Tibial artery (tissue), 4 donors: ENCODE measurements around the gene SP8.

ENCODE experiments used
- DNase-seq, 2 donors: peaks; one replicate each; pipeline ENCODE4 v3.0.0-alpha.2; 2019
- H3K27ac ChIP-seq, 2 donors: fragments of 200-600 bp; sonication (generic) in 1 of 2; 1 replicate in 1 of 2; 2 replicates in 1 of 2; pipeline ENCODE4 v1.5.1; 2018 to 2019; ENCODE audit warnings: mild to moderate bottlenecking in 1 of 2
- H3K27me3 ChIP-seq, 2 donors: fragments of 200-600 bp; sonication (generic) in 1 of 2; one replicate each; pipeline versions ENCODE4 v1.5.1 to v1.6.0; 2016 to 2019
- H3K36me3 ChIP-seq, 3 donors: fragments of 200-600 bp; sonication (generic) in 2 of 3; one replicate each; pipeline ENCODE4 v1.5.1; 2016 to 2019; ENCODE audit warnings: mild to moderate bottlenecking in 2 of 3
- H3K4me1 ChIP-seq, 4 donors: fragments of 200-600 bp; sonication (generic) in 2 of 4; 1 replicate in 3 of 4; 2 replicates in 1 of 4; pipeline ENCODE4 v1.5.1; 2016 to 2019
- H3K4me3 ChIP-seq, 2 donors: fragments of 200-600 bp; sonication (generic) in 1 of 2; 1 replicate in 1 of 2; 2 replicates in 1 of 2; pipeline ENCODE4 v1.5.1; 2018 to 2019; ENCODE audit warnings: mild to moderate bottlenecking in 2 of 2
- H3K9me3 ChIP-seq, 3 donors: fragments of 200-600 bp; sonication (generic) in 1 of 3; one replicate each; pipeline ENCODE4 v1.5.1; 2016 to 2019
- CTCF ChIP-seq, 2 experiments: fragments of 200-600 bp in 1 of 2; fragments of 450-650 bp in 1 of 2; IDR thresholded peaks; one replicate each; pipeline ENCODE4 v1.5.1; 2017 to 2019; ENCODE audit warnings: antibody characterized with exemption in 2 of 2, mild to moderate bottlenecking in 1 of 2, moderate library complexity in 1 of 2
- intact Hi-C: fragments of 100-400 bp; cut with DNase I; formaldehyde crosslinking; loops from one replicate; pipeline ENCODE4 v1.15.0; 2023; ENCODE audit warnings: low total_unique reads

The SP8 gene

GRCh38 chr7:20794676-20795075 is 8.0 kb upstream of the SP8 start:
- Histone ChIP-seq H3K36me3 (no peaks in the 10 kb centered on the region), H3K4me1 (peaks cover 0 to 21% (median 17%) of the 10 kb centered on the region in 4 donors), H3K4me3 (no peak overlapping the region), H3K9me3 (no peaks in the 10 kb centered on the region), H3K27ac (no peak overlapping the region), H3K27me3 (peaks cover 8 to 95% of the 10 kb centered on the region in 2 donors)
- DNase-seq: no peak
- intact Hi-C loops: no loop called here
- TF ChIP-seq CTCF (IDR thresholded peaks at IDR 0.05): no peak

- Histone ChIP-seq H3K27ac (no peak overlapping the region), H3K9me3 (no peaks in the 10 kb centered on the region), H3K36me3 (no peaks in the 10 kb centered on the region), H3K4me3 (no peak overlapping the region), H3K4me1 (peaks cover 0 to 21% (median 15%) of the 10 kb centered on the region in 4 donors), H3K27me3 (peaks cover 8 to 98% of the 10 kb centered on the region in 2 donors)
- DNase-seq: no peak
- intact Hi-C loops: no loop called here
- TF ChIP-seq CTCF (IDR thresholded peaks at IDR 0.05): no peak
Observed at GRCh38 chr7:20793694-20794394, 7.2 kb upstream of the SP8 start.

- intact Hi-C loops: no loop called here
- H3K27ac ChIP-seq: no peak overlapping the region
- no peak for DNase-seq
- no peaks in the 10 kb centered on the region for H3K36me3 ChIP-seq
- no peak for TF ChIP-seq CTCF (IDR thresholded peaks at IDR 0.05)
- no peaks in the 10 kb centered on the region for H3K9me3 ChIP-seq
- peaks cover 8 to 98% of the 10 kb centered on the region in 2 donors for H3K27me3 ChIP-seq
- H3K4me3 ChIP-seq: no peak overlapping the region
- peaks cover 0 to 15% (median 9%) of the 10 kb centered on the region in 4 donors for H3K4me1 ChIP-seq
Observed at GRCh38 chr7:20793248-20793647, 6.6 kb upstream of the SP8 start.

- Histone ChIP-seq H3K36me3 (no peaks in the 10 kb centered on the region), H3K27me3 (peaks cover 8 to 99% of the 10 kb centered on the region in 2 donors), H3K9me3 (no peaks in the 10 kb centered on the region), H3K27ac (no peak overlapping the region), H3K4me1 (peaks cover 0 to 7% (median 4%) of the 10 kb centered on the region in 4 donors), H3K4me3 (no peak overlapping the region)
- intact Hi-C loops: no loop called here
- TF ChIP-seq CTCF (IDR thresholded peaks at IDR 0.05): no peak
- no peak for DNase-seq
Observed at GRCh38 chr7:20791538-20792434, 5.1 kb upstream of the SP8 start.

GRCh38 chr7:20790375-20790774 is 3.7 kb upstream of the SP8 start:
- Histone ChIP-seq H3K27ac (no peak overlapping the region), H3K27me3 (peaks cover 8 to 99% of the 10 kb centered on the region in 2 donors), H3K36me3 (no peaks in the 10 kb centered on the region), H3K9me3 (no peaks in the 10 kb centered on the region), H3K4me1 (peaks cover 0 to 21% (median 18%) of the 10 kb centered on the region in 4 donors), H3K4me3 (no peak overlapping the region)
- intact Hi-C loops: no loop called here
- DNase-seq: no peak
- TF ChIP-seq CTCF (IDR thresholded peaks at IDR 0.05): no peak
